HG02870 (cell line): ENCODE results near the gene CCDC81.

Source experiments
- ATAC-seq: cut with Tn5 transposase; IDR thresholded peaks from one replicate; pipeline ENCODE4 v1.9.1; 2021; ENCODE audit warnings: mild to moderate bottlenecking, moderate library complexity; ENCODE audit not compliant: unreplicated experiment

CCDC81 gene

GRCh38 chr11:86463120-86463519 lies 88.4 kb downstream of the CCDC81 start:
- no peak for ATAC-seq

DNA sequence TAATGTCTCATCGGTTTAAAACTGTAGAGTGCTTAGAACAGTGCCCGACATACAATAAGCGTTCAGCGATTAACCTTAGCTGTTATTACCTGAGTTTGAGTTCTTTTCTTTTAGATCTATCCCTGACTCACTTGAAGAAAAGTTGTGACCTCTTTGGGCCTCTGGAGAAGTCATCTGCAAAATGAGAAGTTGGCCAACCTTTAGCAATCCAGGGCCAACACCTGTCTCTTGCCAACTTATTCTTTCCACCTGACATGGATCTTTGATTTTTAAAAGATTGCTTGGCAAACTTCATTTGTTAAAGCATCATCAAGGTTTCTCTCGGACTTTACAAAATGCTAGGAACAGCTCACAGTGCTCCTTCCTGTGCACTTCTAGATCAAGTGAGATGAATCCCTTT lies 89.3 kb downstream of the CCDC81 start:
- no peak for ATAC-seq

DNA sequence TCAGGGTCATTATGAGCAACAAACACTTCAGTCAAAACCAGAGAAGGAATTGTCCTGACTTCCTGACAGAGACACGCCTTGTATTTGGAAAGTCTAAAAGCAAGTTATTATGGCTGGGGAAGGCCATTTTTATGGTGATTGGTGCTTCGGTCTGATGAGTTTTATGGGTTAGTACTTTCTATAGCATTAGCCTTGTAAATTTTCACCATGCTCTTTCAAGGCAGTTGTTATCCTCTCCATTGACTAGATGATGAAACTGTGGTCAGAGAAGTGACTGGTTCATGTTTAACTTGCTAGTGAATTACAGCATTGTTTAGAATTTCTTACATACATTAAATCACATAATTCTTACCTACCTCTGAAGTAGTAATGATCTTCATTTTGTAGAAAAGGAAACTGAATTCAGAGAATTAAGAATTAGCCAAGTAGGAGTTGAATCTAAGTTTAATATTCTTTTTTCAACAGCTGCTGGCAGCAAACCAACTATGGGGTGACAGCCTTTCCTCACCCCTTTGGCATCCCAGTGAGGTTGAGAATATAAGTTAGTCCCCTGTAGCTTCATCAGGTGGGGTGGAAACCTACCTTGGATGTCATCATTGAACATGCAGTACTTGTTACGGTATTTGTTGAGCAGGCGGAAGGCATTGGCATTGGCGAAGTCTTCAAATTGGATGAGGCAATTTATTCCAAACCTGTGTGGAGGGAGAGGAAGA lies 90.0 kb downstream of the CCDC81 start:
- no peak for ATAC-seq

GRCh38 chr11:86468169-86468568 lies 93.5 kb downstream of the CCDC81 start:
- no peak for ATAC-seq

GRCh38 chr11:86469491-86470388 lies 95.1 kb downstream of the CCDC81 start:
- ATAC-seq: no peak
